Caco-2 (cell line): ENCODE measurements around the gene POP7. TPM values are rescaled to one million over a fixed set of nuclear protein-coding genes. Genes with fewer than 3 reads are reported as not detected.

Experiments used
- BruUV-seq: library from RNA; stranded (reverse); fragments of 400-500 nt; replicated peaks from 2 replicates; lab custom pipeline; 2021; lab: Mats Ljungman, UMichigan
- CTCF ChIA-PET: fragments of 300-600 bp; sonication (Branson Sonifier 250); formaldehyde crosslinking; loops from one replicate; lab custom pipeline; 2022; ENCODE audit warnings: antibody characterized with exemption; lab: Charles Lee
- POLR2A ChIA-PET: fragments of 300-600 bp; sonication (Branson Sonifier 250); formaldehyde crosslinking; loops from one replicate; lab custom pipeline; 2022; ENCODE audit warnings: antibody characterized with exemption; lab: Charles Lee
- DNase-seq, 2 experiments: peaks; one replicate each; pipeline versions ENCODE4 v3.0.0 to v3.0.0-alpha.2; 2020 to 2022
- H3K27me3 ChIP-seq: replicated peaks from 2 replicates; pipeline ENCODE4 v1.6.0; 2011; ENCODE audit warnings: low read length; ENCODE audit not compliant: control insufficient read depth, insufficient read depth
- H3K36me3 ChIP-seq: 2 replicates; pipeline ENCODE4 v1.5.1; 2011; ENCODE audit warnings: low read length; ENCODE audit not compliant: control insufficient read depth, insufficient read depth
- H3K4me1 ChIP-seq: fragments of 250-450 bp; sonication (Bioruptor Pico); 2 replicates; pipeline ENCODE4 v1.5.1; 2020; ENCODE audit warnings: mild to moderate bottlenecking
- H3K4me3 ChIP-seq: 2 replicates; pipeline ENCODE4 v1.5.1; 2011; ENCODE audit warnings: low read depth, mild to moderate bottlenecking, control low read depth, low read length
- H3K9me3 ChIP-seq: fragments of 250-450 bp; sonication (Bioruptor Pico); 2 replicates; pipeline ENCODE4 v1.5.1; 2020; ENCODE audit warnings: mild to moderate bottlenecking, moderate library complexity
- H3K27ac Mint-ChIP-seq: one replicate; pipeline ENCODE4 v1.8.0; 2022; ENCODE audit warnings: mixed read lengths; ENCODE audit not compliant: unreplicated experiment
- H3K27me3 Mint-ChIP-seq: one replicate; pipeline ENCODE4 v1.8.0; 2022; ENCODE audit warnings: mixed read lengths; ENCODE audit not compliant: insufficient read depth, unreplicated experiment
- H3K36me3 Mint-ChIP-seq: one replicate; pipeline ENCODE4 v1.8.0; 2022; ENCODE audit warnings: mild to moderate bottlenecking, mixed read lengths; ENCODE audit not compliant: insufficient read depth, unreplicated experiment
- H3K4me1 Mint-ChIP-seq: one replicate; pipeline ENCODE4 v1.8.0; 2022; ENCODE audit warnings: low read depth, mixed read lengths; ENCODE audit not compliant: unreplicated experiment
- H3K4me3 Mint-ChIP-seq: one replicate; pipeline ENCODE4 v1.8.0; 2022; ENCODE audit warnings: mild to moderate bottlenecking, moderate library complexity, mixed read lengths; ENCODE audit not compliant: unreplicated experiment
- H3K9me3 Mint-ChIP-seq: one replicate; pipeline ENCODE4 v1.8.0; 2022; ENCODE audit warnings: mixed read lengths; ENCODE audit not compliant: unreplicated experiment
- intact Hi-C: fragments of 100-400 bp; cut with micrococcal nuclease; formaldehyde crosslinking; loops from one replicate; pipeline ENCODE4 v1.10.0; 2022; ENCODE audit not compliant: unreplicated experiment
- total RNA-seq: library from RNA; stranded (reverse); gene quantifications from 2 replicates; pipeline ENCODE4 v1.2.3, GENCODE V29; 2022
- TF ChIP-seq, protein P1 (sequence below), 2 experiments: fragments of 200-600 bp in 1 of 2; IDR thresholded peaks; 1 replicate in 1 of 2; 2 replicates in 1 of 2; pipeline versions ENCODE4 v1.5.1 to v1.8.0; 2011 to 2022; ENCODE audit warnings: antibody characterized with exemption in 1 of 2, control low read depth in 1 of 2, inconsistent platforms in 1 of 2, low read depth in 1 of 2, low read length in 1 of 2, mild to moderate bottlenecking in 1 of 2, moderate library complexity in 1 of 2; ENCODE audit not compliant: insufficient read depth in 1 of 2, severe bottlenecking in 1 of 2, unreplicated experiment in 1 of 2

POP7 gene
- total RNA-seq, 1 experiment from 2014 or later: 66.9 TPM

DNA sequence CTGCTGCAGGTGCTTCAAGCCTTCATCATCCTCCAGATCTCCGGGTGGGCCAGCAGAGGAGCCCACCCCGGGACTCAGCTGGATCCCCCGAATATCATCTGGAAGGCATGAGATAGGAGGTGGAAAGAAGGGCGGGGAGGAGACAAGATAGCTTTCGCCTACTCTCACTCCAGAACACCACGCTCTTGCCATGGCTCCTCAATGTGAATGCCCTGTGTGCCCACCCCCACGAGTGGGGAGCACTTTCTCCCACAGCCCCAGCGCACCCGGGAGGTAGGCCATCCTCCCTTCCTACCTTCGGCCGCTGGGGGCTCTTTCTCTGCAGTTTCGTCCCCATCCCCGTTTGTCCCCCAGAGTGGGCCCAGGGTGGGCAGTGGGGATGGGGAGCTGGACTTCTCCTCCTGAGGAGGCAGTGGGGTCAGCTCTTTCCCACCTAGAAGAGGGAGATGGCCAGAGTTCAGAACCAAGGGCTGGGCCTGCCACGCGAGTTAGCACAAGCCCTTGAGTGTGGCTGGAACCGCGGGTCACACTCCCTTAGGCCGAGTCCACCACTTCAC, 20.8 kb upstream of the POP7 start:
- Mint-ChIP-seq H3K36me3 (peaks cover 75% of the 10 kb centered on the region), H3K4me3 (no peak overlapping the region), H3K27ac (no peak overlapping the region), H3K27me3 (no peaks in the 10 kb centered on the region), H3K9me3 (no peaks in the 10 kb centered on the region), H3K4me1 (no peaks in the 10 kb centered on the region)
- Histone ChIP-seq H3K27me3 (no peaks in the 10 kb centered on the region), H3K4me1 (no peaks in the 10 kb centered on the region), H3K36me3 (peaks cover 5% of the 10 kb centered on the region), H3K9me3 (no peaks in the 10 kb centered on the region), H3K4me3 (no peak overlapping the region)
- DNase-seq: no peak
- ChIA-PET POLR2A (interaction anchor here (0.6 kb wide), 1 partner anchor 53 kb away, joined by 3 read pairs; no protein-coding TSS in a partner anchor), CTCF (interaction anchor here (0.6 kb wide), 2 partner anchors 109 to 179 kb away, joined by 3 to 4 read pairs; no protein-coding TSS in a partner anchor)
- intact Hi-C loops: no loop called here
- BruUV-seq: no TSS peak
- TF ChIP-seq, protein P1, sequence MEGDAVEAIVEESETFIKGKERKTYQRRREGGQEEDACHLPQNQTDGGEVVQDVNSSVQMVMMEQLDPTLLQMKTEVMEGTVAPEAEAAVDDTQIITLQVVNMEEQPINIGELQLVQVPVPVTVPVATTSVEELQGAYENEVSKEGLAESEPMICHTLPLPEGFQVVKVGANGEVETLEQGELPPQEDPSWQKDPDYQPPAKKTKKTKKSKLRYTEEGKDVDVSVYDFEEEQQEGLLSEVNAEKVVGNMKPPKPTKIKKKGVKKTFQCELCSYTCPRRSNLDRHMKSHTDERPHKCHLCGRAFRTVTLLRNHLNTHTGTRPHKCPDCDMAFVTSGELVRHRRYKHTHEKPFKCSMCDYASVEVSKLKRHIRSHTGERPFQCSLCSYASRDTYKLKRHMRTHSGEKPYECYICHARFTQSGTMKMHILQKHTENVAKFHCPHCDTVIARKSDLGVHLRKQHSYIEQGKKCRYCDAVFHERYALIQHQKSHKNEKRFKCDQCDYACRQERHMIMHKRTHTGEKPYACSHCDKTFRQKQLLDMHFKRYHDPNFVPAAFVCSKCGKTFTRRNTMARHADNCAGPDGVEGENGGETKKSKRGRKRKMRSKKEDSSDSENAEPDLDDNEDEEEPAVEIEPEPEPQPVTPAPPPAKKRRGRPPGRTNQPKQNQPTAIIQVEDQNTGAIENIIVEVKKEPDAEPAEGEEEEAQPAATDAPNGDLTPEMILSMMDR (IDR thresholded peaks at IDR 0.05; ENCODE audit: insufficient read depth in 1 of 2, low read depth in 1 of 2, low read length in 1 of 2, severe bottlenecking in 1 of 2, unreplicated experiment in 1 of 2): no peak

DNA sequence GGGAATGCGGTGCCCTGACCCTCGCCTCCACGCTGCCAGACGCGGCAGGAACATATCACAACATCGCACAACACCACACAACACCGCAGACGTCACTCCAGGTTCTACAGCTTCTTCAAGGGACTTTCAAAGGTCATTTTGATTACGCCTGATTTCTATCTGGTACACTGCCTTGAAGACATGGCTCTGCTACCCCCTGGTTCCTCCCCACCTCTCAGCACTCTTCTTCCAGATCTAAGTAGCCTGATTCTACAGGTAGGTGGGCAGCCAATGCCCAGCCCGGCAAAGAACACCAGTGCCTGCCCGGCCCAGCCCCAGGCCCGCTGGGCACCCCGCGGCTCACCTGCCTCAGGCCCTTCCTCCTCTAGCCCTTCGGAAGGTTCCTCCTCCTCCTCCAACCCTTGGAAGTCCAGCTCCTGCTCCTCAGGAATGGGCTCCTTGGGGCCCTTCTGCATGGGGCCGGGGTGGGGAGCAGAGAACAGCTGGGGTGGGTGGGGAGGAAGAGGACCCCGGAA, 20.2 kb upstream of the POP7 start:
- Mint-ChIP-seq H3K27ac (no peak overlapping the region), H3K4me3 (no peak overlapping the region), H3K27me3 (no peaks in the 10 kb centered on the region), H3K9me3 (no peaks in the 10 kb centered on the region), H3K36me3 (peaks cover 70% of the 10 kb centered on the region), H3K4me1 (no peaks in the 10 kb centered on the region)
- intact Hi-C loops: no loop called here
- Histone ChIP-seq H3K4me1 (no peaks in the 10 kb centered on the region), H3K27me3 (no peaks in the 10 kb centered on the region), H3K9me3 (no peaks in the 10 kb centered on the region), H3K4me3 (no peak overlapping the region), H3K36me3 (peaks cover 5% of the 10 kb centered on the region)
- ChIA-PET POLR2A (interaction anchor here (0.6 kb wide), 1 partner anchor 53 kb away, joined by 3 read pairs; no protein-coding TSS in a partner anchor), CTCF (no interaction called here)
- TF ChIP-seq, protein P1 (IDR thresholded peaks at IDR 0.05; ENCODE audit: insufficient read depth in 1 of 2, low read depth in 1 of 2, low read length in 1 of 2, severe bottlenecking in 1 of 2, unreplicated experiment in 1 of 2): no peak
- no TSS peak for BruUV-seq
- DNase-seq: no peak

DNA sequence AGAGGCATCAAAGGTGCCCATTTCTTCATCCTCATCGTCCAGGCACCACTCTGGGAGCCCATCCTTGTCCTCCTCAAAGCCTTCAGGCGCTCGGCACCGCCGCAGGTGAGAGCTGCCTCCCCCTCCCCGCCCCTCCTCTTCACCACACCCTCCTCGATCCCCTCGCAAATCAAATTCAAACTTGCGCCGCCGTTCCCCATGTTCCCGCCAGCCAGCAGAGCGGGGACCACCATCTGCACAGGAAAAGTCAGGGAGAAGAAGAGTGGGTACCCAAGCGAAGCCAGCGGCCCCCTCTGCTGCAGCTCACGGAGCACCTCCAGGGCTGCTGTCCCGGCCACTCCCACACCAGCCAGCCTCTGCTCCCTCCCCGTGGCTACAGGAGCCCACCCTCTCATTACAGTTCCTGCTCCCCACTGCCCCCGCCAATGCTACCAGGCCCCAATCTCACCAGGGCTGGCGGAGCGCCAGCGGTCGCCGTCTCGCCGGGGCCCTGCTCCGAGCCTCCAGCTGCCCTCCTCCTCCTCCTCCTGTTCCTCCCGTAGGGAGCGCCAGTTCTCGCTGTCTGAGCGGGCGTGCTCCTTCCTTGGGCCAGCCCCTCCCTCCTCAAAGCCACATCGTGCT, 19.6 kb upstream of the POP7 start:
- H3K27ac Mint-ChIP-seq: no peak overlapping the region
- no peak overlapping the region for H3K4me3 Mint-ChIP-seq
- BruUV-seq: no TSS peak
- Histone ChIP-seq H3K9me3 (no peaks in the 10 kb centered on the region), H3K4me3 (no peak overlapping the region), H3K36me3 (peaks cover 5% of the 10 kb centered on the region), H3K27me3 (no peaks in the 10 kb centered on the region), H3K4me1 (no peaks in the 10 kb centered on the region)
- no peaks in the 10 kb centered on the region for H3K9me3 Mint-ChIP-seq
- TF ChIP-seq, protein P1 (IDR thresholded peaks at IDR 0.05; ENCODE audit: insufficient read depth in 1 of 2, low read depth in 1 of 2, low read length in 1 of 2, severe bottlenecking in 1 of 2, unreplicated experiment in 1 of 2): no peak
- DNase-seq: no peak
- H3K36me3 Mint-ChIP-seq: peaks cover 67% of the 10 kb centered on the region
- POLR2A ChIA-PET: no interaction called here
- H3K4me1 Mint-ChIP-seq: no peaks in the 10 kb centered on the region
- CTCF ChIA-PET: no interaction called here
- no peaks in the 10 kb centered on the region for H3K27me3 Mint-ChIP-seq
- intact Hi-C loops: no loop called here
